SH-SY5Y (cell line): ENCODE measurements around the gene SDK1.

ENCODE experiments used
- GATA2 ChIP-seq: IDR thresholded peaks from 2 replicates; pipeline ENCODE4 v1.6.1; 2011; ENCODE audit warnings: mild to moderate bottlenecking, low read depth, low read length
- GATA3 ChIP-seq: IDR thresholded peaks from 2 replicates; pipeline ENCODE4 v1.6.1; 2011; ENCODE audit warnings: low read depth, mild to moderate bottlenecking, low read length, moderate library complexity

SDK1 gene

DNA sequence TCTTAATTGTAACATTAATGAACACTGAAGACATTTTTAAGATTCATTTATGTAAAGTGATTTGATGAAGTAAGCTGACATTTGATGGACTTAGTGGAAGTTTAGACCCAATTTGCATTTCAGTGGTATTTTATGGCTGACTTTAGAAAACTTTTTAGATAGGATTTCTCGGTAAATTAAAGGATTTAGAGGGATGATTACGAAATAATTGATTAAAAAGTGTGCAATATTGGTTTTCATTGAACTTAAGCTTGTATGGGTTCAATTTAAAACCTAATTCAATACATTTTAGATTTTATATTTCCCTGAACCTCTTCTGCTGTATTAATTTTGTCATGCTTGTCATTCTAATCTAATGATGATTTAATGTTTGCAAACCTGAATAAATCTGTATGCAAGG, 135.1 kb downstream of the SDK1 start:
- TF ChIP-seq GATA3, result no peak
- TF ChIP-seq GATA2, result no peak

DNA sequence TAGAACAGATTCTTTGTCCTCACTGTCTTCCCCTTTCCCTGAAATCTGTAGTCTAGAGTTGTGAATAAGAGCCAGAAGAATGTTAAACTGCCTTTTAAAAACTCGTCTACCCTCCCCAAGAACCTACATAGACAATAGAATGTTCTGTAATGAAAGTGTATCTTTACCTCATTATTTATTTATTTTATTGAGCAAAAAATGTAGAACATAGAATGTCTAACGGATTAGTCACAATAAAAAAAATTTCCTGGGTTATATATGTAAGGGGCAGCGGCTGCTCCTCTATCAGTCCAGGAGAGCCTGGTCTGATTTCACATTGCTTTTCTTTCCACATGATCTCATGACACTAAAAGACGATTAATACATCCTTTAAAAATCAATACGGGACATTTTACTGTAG, 135.7 kb downstream of the SDK1 start:
- TF ChIP-seq GATA3 (no peak), GATA2 (no peak)

DNA sequence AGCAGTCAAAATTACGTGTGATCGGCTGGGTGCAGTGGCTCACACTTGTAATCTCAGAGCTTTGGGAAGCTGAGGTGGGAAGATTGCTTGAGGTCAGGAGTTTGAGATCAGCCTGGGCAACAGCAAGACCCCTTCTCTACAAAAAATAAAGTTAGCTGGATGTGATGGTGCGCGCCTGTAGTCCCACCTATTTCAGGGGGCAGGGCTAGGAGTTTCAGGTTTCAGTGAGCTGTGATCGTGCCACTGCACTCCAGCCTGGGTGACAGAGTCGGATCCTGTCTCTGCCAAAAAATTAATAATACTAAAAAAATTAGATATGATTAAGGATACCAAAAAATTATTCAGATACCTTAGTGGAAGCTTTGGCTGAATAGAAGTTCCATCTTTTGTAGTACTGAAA, 136.4 kb downstream of the SDK1 start:
- TF ChIP-seq GATA3 (no peak), GATA2 (no peak)

DNA sequence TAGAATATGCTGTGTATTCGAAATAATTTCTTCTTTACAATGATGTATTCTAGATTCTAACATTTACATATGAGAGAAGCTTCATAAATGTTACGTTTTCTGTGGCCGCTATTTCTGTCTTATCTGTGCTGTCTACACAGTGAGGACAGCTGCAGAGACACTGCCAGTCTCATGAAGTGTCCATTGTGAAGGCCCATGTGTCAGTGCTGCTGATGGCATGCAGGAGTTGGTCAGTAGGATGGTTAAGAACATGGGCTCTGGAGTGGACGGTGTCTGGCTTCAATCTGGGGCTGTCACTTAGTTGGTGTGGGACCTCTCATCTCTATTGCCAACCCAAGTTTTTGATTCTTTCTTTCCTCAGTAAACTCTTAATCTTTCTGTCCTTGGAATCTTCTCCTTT, 137.3 kb downstream of the SDK1 start:
- TF ChIP-seq GATA3, result no peak
- no peak for TF ChIP-seq GATA2

DNA sequence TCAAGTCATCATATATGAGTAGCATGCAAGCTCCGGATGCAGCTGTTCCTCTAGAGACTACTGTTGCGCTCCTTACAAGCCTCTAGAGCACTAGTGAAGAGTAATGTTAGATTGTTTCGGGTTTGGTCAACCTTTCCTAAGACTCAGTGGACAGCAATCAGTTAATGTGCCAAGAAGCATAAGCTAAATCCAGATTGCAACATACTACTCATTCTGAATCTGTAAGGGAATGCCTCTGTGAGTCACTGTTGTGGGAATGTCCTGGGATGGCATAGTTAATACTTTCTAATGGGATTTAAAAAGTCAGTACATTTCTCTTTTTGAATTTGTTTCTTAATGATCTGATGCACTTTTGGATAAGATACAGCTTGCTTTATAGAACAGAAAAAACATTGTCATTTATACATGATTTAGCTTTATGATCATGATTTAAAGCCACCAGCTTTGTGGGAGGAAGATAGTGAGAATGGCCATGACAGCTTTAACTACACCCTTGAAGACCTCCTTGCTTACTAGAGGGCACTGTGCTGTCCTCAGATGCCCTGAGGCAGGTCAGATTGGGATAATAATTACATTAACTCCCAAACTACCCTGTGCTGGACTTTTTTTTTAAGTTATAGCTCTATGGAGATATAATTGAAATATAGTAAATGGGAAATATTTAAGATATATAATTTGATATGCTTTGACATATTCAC, 138.4 kb downstream of the SDK1 start:
- TF ChIP-seq GATA2, result no peak
- no peak for TF ChIP-seq GATA3

DNA sequence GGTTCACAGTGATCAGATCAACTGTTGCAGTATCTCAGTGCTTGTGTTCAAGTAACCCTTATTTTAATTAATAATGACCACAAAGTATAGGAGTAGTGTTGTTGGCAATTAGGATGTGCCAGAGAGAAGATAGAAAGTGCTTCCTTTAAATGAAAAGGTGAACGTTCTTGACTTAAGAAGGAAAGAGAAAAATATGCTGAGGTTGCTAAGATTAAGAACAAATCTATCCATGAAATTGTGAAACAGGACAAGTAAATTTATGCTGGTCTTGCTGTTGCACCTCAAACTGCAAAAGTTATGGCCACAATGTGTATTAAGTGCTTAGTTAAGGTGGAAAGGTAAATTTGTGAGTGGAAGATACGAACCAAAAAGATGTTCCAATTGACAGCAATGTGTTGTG, 139.5 kb downstream of the SDK1 start:
- TF ChIP-seq GATA2 (no peak), GATA3 (no peak)

DNA sequence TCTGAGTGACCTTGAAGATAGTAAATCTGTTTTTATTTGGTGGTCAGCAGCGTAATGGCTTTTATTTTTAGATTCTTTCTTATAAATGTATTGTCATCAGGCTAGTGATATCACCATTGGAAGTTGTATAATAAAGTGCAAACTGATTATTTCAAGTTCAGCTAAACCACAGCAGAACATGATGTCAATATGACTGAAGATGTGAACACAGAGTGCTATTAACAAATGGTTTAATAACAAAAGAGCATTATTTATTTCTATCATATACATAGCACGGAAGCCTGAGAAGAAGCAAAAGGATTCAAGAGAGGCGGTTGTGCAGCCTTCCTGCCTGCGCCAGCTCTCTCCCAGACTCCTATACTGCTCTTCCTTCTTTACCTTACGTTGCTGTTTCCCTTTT, 142.7 kb downstream of the SDK1 start:
- TF ChIP-seq GATA2 (no peak), GATA3 (no peak)

DNA sequence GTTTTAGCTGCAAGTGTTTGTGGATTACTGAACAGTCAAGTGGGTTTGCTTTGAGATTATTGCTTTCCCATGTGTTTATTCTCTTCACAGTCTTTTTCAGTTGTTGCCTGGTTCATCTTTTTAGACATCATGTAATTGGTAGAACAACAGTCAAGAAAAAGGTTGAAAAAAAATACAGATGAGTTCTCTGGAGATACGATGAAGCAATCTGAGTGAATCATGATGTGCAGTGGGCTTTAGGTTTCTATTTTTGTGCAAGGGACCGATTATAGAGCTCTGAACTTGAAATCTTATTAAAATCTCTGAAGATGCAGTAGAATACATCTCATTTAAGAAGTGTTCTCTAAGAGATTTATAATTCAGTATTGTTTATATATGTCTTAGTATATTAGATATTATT, 145.7 kb downstream of the SDK1 start:
- no peak for TF ChIP-seq GATA2
- TF ChIP-seq GATA3, result no peak

DNA sequence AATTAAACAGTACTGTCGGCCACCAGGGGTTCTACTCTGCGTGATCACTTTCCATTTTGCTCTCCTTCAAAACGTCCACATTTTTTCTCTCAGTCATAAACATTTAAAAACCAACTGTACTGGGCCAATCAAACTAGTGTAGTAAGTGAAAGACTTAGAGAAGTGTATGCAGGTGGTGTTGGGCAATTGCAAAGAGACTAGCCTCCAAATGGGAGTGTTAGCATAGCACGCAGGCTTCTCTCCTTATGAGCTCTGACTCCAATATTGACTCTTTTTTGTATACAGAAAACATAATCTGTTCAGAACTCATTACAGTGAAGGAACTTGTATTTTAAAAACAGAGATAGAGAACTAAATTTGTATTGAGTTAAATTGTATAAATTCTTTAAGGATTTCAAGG, 150.6 kb downstream of the SDK1 start:
- TF ChIP-seq GATA2 (no peak), GATA3 (no peak)

DNA sequence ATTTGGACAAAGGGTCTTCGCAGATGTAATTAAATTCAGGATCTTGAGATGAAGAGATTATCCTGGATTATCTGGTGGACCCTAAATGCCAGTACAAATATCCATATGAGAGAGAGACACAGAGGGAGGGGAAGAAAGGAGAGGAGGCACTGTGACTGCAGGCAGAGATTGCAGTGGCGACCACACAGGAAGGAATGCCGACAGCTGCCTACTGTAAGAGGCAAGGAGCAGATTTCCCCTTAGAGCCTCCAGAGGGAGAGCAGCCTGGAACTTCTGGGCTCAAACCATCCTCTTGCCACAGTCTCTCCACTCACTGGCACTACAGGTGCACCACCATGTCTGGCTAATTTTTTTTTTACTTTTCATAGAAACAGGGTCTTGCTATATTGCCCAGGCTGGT, 152.3 kb downstream of the SDK1 start:
- no peak for TF ChIP-seq GATA3
- TF ChIP-seq GATA2, result no peak

DNA sequence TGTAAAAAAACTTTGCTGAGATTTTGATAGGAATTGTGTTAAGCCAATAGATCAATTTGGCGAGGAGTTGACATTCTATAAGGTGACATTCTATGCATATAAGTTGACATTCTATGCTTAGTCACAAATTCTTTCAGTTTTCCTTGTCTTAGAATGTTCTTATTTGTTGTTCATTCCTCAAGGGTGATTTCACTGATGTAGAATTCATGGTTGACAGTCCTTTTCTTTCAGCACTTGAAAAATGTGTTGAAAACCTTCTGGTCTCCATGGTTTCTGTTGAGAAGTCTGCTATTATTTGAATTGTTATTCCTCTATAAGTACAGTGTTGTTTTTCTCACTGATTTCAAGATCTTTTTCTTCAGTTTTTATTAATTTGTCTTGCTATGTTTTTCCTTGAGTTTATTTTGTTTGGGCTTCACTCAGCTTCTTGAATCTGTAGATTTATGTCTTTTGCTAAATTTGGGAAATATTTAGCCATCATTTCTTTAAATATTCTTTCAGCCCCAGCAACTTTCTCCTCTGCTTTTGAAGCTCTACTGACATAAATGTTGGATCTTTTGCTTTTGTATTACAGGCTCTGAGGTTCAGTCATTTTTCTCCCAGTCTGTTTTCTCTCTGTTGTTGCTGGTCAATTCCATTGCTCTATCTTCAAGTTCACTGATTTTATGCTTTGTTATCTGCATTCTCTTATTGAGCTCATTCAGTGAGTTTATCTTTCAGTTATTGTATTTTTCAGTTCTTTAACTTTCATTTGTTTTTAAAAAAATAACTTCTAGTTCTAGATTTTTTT, 154.9 kb downstream of the SDK1 start:
- TF ChIP-seq GATA3 (no peak), GATA2 (no peak)

DNA sequence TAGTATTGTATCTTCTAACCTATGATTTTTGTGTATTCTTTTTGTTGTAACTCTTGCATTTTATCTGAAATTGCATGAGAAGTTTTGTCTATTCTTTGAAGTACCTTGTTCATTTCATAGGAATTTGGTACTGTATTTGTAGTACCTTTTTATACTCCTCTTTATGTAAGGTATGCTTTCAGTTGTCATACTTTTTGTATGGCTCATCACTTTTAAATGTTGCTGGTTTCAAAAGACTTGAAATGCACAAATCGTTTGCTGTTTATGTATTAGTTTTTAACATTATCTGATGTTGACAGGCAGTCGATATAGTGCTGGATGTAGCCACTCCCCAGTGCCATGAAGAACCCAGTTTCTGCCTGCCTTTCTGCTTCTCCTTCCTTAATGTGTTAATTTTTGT, 158.1 kb downstream of the SDK1 start:
- TF ChIP-seq GATA2, result no peak
- TF ChIP-seq GATA3, result no peak

DNA sequence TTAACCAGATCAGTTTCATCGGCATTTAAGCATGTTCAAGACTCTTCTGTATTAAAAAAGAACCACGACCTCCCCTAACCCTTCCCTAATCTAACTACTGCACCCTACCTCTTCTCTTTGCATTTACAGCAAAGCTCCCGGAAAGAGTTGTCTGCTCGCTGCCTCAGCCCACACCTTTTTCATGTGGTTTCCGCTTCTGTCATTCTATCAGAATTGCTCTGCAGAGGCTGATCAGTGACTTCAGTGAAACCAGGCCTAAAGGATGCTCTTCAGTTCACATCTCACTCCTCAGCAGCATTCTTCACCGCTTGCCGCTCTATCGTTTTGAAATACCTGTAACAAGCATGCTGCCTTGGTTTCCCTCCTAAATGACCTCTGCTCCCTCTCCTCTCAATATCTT, 160.9 kb downstream of the SDK1 start:
- TF ChIP-seq GATA2 (no peak), GATA3 (no peak)

DNA sequence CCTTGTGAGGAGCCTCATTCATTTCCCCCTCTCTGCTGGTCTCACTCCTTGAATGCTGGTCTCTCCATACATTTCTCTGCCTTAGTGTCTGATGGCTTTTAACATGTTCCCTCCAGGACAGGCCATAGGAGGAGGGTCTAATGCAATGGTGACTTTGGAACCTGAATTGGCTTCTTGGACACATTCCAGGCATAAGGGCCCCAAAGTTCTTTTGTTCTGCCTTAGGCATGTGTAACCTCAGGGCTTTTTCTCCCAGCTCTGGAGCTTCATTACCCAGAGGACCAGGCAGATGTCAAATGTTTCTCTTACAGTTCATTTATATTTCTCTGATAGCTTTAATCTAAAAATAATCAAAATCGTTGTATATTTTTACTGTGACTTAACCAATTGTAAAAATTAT, 162.6 kb downstream of the SDK1 start:
- TF ChIP-seq GATA3 (no peak), GATA2 (no peak)

DNA sequence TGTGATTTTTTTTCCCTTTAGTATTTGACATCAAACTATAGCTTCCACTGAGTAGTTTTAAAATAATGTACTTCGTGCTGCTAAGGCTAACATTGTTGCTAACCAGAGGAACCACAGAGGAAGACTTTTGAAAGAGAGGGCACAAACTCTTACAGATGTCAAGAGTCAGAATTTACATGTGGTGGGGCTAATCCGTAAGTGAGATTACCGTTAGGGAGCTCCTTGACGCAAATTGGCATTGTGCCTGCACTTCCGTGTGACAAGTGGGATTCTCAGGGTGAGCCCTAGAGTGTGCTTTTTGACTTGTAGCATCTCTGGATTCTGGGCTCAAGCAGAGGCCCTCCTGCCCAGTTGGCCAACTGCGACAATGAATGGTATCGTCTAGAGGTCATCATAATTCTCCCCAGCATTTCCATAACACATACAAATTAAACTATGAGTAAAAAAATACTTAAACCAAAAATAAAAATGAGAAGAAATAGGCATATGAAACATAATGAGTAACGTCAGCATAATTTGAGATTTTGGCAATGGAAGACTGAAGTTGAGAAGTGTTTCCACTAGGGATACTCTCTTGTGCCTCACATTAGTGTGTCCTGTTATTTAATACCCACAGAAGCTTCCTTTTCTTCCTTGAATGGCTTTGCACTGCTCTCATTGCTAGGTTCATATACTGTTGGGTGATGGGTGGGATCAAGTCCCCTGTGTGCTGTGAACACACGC, 164.0 kb downstream of the SDK1 start:
- TF ChIP-seq GATA3 (no peak), GATA2 (no peak)

DNA sequence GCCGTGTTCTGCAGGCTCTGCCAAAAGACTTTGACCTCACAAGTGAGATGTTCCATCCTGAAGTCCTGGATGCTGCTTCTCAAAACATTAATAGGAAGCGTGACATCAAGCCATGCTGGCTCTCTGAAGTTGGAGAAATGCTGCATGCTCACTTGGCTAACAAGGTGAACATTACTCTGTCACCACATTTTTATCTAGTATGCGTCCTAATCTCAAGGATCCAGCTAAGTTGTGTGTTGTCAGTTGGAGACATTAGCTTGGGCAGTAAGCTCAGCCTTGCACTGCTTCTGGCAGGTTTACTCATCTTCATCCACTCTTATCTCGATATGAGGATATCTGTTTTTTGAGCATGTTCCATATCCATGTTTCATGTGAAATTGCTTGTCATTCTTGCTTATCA, 165.2 kb downstream of the SDK1 start:
- TF ChIP-seq GATA3 (no peak), GATA2 (no peak)
